CD4-positive, alpha-beta T cell treated with Interleukin-10 for 1 hour (primary cell): ENCODE results near the gene ZNF341.

Source experiments
- DNase-seq: peaks from one replicate; pipeline ENCODE4 v3.0.0-alpha.2; 2020

Gene ZNF341

DNA sequence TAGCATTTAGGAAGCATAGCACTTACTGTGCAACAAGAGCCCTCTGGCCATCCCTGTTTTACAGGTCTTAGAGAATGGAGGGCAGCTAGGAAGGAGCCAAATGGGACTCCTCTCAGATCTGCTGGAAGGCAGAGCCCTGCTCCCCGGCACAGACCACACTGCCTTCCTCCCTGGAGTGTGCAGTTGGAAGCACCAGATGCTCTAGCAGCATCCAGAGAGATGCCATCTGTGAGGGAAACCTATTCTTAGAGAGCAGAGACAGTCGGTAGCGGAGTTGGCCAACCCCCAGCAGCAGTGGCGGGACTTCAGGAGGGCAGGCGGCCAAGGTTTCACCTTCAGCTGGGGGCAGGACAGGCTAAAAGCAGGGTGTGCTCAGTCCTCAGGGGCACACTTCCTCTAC lies 28.9 kb upstream of the ZNF341 start:
- no peak for DNase-seq

DNA sequence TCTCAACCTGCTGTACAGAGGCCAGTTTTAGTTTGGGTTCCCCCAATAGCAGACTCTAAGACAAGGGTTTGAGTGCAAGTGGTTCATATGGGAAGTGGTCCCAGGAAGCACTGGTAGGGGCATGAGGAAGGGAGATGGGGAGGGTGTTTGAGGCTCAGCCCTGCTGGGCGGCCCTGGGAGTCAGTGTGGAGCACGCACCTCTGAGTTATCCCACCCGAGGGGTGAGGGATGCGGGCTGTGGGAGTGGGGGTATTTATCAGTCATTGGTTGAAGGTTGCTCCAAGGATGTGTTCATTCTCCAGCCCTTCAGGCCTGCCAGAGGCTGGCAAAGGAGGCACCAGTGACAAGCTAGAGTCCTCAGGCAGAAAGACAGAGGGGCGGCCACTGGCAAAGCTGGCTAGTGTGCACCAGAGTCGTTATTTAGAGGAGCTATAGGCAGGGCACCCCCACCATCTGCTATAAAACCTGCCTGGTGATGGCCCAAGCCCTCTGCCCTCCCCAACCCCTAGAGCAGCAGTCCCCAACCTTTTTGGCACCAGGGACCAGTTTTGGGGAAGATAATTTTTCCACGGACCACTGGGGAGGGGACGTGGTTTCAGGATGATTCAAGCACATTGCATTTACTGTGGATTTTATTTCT lies 28.2 kb upstream of the ZNF341 start:
- DNase-seq: no peak

DNA sequence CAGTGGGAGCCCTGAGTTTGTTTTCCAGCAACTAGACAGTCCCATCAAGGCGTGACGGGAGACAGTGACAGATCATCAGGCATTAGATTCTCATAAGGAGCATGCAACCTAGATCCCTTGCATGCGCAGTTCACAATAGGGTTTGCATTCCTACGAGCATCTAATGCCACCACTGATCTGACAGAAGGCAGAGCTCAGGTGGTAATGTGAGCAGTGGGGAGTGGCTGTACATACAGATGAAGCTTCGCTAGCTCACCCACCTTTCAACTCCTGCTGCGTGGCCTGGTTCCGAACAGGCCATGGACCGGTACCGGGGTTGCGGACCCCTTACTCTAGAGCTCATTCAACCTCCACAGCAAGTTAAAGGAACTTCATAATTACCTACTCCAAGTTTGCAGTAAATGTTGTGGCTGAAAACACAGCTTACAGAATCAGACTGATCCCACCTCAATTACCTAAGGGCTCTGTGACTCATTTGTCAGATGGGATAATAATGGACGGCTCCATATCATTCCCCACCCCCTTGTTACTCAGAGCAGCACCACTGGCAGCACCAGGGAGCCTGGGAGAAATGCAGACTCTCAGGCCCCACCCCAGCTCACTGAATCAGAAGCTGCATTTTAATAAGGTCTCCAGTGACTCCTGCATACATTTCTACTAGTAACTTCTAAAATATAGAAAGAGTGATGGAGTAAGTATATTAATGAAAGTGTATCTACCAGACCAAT lies 27.4 kb upstream of the ZNF341 start:
- no peak for DNase-seq

DNA sequence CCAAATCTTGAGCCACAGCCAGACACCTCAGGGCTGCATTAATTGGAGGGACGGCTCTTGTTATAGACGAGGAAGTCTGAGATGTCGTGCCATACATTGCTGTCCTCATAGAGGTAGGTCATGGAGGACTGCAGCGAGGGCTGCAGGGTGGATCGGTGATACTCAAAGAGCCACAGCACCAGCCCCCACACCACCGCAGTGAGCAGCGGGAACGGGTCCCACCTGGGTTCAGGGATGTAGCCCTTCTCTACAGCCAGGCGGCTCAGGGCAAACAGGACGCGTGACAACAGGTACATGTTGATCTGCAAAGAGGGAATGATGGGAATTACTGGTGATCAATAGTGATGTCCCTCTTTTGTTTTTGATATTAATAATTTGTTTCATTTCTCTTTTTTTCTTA lies 24.1 kb upstream of the ZNF341 start:
- DNase-seq: no peak

DNA sequence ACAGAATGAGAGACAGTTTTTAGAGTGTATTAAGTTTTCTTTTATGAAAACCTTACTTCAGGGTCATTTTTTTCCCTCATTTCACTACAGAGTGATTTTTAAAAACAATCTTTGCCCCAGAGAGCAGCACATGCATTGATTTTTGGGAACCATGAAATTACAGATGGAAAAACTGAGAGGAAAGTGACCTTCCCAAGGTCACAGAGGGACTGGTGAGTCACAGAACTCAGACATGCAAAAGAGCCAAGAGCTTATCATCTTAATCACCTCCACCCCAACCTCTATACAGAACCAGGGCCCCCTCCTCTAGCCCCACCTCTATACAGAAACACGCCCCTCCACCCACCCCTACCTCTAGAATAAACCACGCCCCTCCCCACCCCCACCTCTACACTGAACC lies 22.4 kb upstream of the ZNF341 start:
- DNase-seq: no peak

DNA sequence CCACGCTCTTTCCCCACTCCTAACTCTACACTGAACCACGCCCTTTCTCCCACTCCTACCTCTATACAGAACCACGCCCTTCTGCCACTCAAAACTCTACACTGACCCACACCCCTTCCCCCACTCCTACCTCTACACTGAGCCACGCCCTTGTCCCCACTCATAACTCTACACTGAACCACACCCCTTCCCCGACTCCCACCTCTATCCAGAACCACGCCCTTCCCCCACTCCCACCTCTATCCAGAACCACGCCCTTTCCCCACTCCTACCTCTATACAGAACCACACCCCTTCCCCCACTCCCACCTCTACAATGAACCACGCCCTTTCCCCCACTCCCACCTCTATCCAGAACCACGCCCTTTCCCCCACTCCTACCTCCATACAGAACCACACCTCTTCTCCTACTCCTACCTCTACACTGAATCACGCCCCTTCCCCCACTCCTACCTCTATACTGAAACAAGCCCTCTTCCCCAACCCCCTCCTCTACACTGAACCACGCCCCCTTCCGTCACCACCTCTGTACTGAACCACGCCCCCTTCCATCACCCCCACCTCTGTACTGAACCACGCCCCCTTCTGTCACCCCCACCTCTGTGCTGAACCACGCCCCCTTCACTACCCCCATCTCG lies 21.8 kb upstream of the ZNF341 start:
- DNase-seq: no peak

DNA sequence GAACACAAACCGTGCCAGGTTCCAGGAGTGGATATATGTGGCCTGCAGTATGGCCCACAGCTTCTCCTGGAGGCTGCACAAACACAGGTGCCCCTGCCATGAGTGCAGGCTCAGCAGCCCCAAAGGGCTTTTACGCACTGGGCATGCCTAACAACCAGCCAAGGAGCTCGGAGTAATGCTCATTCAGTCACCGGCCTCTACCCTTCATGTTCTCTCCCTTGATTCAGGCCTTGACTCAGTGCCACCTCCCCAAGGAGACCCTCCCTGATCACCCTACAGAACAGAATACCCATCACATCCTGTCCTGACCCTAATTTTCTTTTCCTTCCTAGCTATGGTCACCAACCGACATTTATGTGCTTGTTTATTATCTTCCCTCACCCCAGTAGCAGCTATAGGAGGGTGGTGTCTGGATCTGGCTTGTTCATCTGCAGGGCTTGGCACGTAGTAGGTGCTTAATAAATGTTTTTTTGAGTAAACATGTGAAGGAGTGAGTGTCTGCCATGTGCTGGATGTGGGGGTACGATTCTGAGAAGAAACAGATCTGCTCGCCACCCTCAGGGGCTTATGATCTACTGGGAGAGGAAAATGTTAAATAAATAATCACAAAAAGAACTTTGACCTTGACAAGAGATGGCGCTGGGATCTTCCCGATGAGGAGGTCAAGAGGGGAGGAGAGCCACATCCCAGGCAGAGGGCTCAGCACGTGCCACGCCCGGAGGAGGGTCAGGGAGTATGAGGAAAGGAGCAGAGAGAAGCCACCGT lies 20.9 kb upstream of the ZNF341 start:
- DNase-seq: no peak

DNA sequence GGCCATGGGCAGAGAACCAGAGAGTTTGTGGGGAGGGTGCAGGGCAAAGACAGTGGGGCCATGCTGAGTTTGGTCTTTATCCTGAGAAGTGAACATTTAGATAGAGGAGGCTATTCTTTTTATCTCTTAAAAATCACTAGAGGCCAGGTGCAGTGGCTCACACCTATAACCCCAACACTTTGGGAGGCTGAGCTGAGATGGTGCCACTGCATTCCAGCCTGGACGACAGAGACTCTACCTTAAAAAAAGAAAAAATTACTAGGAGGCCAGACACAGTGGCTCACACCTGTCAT lies 20.4 kb upstream of the ZNF341 start:
- no peak for DNase-seq

DNA sequence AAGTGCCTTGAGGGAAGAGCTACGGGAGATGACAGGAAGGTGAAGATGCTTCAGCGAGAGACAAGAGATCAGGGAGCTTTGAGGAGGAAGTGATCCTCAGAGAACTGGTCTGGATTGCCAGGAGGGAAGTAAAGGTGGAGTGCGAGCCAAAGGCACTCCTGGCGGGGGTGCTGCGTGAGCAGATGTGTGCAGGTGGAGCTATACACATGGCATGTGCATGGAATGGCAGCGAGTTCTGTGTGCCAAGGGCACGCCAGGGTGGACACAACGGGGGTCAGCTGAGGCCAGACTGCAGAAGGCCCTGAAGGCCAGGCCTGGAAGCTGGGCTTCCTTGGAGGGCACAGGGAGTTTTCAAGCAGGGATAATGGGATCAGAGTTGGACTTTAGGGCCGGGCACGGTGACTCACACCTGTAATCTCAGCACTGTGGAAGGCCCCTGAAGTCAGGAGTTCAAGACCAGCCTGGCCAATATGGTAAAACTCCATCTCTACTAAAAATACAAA lies 17.9 kb upstream of the ZNF341 start:
- no peak for DNase-seq

DNA sequence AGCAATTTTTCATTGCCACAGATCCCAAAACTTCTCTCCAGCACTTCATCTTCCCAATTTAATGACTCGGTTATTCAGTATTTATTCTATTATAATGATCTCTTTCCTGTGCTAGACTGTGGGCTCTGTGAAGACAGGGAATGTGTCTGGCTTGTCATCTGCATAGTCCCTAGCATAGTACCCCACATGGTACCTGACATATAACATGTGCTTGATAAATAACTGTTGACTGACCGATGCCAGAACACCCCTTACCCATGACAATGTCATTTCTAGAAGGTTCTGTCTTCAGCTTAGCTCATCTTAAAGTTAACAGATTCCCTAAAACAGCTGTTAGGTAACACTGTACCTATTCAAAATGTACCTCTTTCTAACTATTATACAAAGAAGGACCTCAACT lies 15.3 kb upstream of the ZNF341 start:
- no peak for DNase-seq

DNA sequence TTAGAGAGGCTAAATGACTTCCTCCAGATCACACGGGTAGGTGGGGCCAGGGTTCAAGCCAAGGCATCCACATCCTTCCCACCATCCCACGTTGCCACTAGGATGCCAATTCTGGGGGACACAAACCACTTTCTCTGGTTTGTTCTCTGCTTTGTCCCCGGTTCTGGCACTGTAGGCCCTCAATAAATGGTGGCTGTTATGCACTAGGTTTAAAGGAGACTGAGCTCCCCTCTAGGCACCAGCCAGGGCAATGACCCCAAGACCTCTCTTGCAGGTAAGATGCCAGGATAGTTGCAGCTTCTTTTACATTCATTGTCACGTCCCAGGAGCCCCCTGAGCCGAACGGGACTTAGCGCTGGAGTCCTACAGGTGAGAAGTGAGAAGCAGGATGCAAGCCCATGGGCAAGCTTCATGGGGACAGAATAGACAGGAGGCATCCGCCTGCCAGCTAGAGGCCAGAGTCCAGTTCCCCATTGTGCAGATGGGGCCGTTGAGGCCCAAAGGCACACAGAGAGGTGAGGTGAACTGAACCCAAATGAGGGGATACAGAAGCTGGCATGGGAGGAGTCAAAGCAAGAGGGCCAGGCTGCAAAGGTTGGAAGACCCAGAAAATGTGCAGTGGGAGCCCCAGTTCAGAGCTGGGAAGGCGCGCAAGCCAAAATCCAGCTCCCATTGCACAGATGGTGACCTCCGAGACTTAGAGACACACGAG lies 12.4 kb upstream of the ZNF341 start:
- DNase-seq: no peak

DNA sequence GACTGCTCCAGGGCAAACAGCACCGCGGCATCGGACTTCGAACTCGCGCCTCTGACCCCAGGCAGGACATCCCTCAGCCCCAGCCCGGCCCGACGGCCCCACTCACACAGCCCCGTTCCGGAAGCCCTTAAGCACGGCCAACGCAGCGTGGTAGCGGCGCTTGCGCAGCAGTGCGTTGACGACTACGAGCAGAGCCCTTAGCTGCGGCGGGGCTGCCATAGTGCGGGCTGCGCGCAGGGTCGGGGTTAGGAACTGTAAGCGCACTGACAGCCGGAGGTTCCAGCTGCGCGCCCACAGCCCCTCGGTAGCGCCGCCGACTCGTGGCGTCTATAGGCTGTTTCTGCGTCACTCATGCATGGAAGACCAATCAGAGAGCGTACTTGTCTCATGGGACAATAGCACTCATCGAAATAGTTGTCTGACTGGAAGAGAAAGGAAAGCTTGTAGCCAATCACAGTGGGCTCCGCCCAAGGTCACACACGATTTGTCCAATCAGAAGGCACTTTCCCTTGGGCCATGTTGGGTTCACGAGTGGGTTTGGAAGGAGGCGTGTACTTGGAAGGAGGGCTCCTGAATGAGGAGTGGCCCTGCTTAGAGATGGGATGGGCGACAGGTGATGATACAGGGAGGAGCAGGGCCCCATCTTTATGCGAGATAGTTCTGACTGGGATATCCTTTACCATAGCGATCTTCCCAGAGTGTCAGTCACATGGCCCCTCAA lies 11.6 kb upstream of the ZNF341 start, which contains the start of gene PXMP4:
PXMP4 (minus strand) TSS at position 322 of the 721 bp plus-strand sequence; CDS start at position 219, 103 bp downstream.
- DNase-seq: peak; percentile 97

DNA sequence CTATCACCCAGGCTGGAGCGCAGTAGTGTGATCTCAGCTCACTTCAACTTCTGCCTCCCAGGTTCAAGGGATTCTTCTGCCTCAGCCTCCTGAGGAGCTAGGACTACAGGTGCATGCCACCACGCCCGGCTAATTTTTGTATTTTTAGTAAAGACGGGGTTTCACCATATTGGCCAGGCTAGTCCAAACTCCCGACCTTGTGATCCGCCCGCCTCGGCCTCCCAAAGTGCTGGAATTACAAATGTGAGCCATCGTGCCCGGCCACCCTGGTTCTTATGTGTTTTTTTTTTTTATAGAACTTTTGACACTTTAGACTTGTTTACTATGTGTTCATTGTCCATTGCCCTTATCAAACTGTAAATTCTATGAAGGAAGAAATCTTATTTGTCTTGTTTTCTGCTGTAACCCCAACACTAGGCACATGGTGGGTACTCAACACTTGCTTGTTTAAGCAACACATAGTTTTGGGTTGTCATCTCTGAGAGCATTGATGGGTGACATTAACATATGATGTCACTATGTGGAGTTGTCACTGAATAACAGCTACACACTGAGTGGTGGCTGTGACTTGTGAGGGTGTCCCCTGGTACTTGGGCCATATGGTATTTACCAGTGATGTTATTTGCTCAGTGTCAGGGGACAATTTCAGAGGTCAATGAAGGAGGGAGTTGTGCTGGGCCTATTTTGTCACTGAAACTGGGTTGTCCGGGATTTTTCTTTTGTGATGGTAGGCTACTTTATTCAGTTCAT lies 10.2 kb upstream of the ZNF341 start:
- DNase-seq: no peak

DNA sequence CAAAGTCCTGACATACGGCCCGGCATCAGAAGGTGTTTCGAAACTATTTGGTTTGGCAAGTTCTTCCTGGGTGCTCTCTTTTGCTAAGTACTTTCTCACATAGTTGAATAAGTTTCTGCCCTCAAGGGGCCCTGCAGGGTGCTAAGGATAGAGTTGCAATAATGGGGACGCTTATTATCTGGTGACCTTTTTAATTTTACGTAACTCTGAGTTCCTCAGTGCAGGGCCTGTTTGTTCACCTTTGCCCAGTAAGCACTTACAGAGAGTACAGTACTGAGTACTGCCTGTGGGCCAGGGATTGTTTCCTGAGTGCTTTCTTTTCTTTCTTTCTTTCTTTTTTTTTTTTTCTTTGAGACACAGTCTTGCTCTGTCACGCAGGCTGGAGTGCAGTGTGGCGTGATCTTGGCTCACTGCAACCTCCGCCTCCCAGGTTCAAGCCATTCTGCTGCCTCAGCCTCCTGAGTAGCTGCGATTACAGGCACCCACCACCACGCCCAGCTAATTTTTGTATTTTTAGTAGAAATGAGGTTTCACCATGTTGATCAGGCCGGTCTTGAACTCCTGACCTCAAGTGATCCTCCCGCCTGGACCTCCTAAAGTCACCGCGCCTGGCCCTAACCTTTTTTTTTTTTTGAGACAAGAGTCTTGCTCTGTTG lies 7.2 kb upstream of the ZNF341 start:
- no peak for DNase-seq

DNA sequence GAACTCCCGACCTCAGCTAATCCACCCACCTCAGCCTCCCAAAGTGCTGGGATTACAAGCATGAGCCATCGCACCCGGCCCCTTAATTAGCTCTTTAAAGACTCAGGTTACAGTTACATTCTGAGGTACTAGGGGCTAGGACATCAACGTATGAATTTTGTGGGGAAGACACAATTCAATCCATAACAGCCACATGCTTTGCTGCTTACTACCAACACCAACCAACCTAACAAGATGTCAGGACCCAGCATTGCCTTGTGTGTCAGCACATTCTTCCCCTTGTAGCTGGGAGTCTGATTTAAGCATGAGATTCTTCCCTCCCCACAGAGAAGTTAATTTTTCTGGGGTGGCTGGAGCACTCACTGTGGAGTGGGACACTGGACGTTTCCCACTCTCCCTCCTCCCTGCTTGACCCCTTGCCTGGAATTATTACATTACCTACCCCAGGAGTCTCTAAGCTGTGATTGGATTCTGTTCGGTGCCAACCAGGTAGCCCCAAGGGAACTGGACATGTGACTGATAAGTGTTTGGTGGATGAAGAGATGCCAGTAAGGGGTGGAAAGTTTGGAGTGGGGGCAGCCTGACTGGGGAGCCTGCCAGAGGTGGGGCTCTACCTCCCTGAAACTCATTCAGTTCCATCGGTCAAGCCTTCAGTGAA lies 6.1 kb upstream of the ZNF341 start:
- no peak for DNase-seq

DNA sequence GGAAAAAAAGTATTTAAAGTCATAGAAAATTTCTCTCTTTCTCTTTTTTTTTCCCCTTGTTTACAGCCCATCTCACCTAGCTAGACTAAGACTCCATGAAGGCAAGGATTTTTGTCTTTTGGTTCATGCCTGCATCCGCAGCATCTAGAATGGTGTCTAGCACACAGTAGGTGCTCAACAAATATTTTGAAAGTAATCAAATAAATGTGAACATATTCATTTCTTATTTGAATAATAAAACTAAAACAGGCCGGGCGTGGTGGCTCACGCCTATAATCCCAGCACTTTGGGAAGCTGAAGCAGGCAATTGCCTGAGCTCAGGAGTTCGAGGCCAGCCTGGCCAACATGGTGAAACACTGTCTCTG lies 4.7 kb upstream of the ZNF341 start:
- DNase-seq: no peak

DNA sequence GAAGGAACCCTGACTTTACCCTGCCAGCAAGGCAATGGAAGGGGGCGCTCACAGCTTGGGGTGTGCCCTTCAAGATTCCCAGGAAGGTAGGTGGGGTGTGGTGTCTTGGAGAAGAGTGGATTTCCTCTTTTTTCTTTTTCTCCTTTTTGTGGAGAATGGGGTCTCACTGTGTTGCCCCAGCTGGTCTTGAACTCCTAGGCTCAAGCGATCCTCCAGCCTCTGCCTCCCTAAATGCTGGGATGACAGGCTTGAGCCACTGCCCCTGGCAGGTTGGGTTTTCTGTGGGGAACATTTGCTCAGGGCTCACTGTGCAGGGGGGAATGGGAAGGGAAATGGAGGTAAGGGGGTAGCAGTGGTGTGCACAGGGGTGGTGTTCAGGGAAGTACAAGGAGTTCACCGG lies 4.0 kb upstream of the ZNF341 start:
- no peak for DNase-seq

DNA sequence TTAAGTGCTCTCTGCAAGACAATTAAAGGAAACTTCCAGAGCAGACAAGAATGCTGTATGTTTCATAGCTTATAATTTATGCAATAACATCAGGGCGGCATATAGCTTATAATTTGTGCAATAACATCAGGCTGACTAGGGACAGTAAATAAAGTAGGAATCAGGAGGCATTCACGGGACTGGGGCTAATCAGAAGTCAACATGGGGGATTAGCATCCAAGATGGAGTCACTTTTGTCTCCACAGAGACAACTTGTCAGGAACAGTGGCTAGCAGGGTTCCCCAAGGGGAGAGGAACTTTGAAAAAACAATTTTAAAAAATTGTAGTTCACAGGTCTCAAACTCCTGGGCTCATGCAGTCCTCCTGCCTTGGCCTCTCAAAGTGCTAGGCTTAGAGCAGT lies 3.3 kb upstream of the ZNF341 start:
- DNase-seq: no peak

DNA sequence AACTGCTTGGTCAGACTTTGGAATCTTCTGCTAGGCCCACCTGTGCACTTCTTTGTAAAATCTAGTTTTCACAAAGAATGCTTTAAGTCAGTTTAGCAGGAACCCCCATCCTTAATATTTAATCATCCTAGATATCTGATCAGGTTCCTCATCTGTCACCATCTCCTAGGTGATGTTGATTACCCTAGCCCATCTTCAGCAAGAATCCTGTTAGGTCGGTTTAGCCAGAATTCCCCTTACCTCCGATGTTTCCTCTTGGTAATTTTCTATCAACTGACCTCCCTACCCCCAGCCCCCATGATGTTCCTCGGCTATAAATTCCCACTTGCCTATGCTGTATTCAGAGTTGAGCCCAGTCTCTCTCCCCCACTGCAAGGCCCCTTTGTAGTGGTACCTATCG lies 2.7 kb upstream of the ZNF341 start:
- DNase-seq: no peak

DNA sequence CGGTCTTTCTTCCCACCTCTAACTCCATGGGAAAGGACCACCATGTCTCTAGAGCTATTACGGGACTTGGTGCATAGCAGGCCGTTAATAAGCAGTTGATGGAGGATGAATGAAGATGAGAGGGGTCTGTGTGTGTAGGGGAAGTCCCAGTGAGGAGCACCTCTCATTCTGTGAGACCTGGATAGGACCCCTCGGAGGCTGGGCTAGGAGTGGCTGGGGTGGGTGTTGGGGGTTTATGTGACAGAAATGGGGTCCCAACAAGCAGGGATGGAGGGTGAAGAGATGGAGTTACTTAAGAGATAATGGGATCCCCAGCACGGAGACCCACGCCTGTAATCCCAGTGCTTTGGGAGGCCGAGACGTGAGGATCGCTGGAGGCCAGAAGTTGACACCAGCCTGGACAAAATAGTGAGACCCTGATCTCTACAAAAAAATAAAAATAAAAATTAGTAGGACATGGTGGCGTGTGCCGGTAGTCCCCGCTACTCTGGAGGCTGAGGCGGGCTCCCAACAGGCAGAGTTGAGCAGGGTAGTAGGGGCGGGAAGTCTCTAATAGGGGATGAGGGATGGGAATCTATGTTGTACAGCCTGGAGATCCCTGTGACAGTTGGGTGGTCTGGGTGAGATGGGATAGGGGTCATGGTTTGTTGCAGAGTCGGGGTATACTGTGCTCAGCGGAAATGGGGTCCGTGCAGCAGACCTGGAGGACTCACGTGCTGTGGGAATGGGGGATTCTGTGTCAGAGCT lies 677 bp upstream of the ZNF341 start:
- no peak for DNase-seq
